HG02763 (cell line): ENCODE measurements around the gene EGLN3.
"Not testable (repeated sequence)": the region's sequence is repeated elsewhere in the genome, so short reads cannot be mapped to it uniquely, and the experiment has no call there.

Source experiments
- ATAC-seq: cut with Tn5 transposase; IDR thresholded peaks from one replicate; pipeline ENCODE4 v1.9.1; 2021; ENCODE audit warnings: mild to moderate bottlenecking, moderate library complexity; ENCODE audit not compliant: unreplicated experiment

Gene EGLN3

DNA sequence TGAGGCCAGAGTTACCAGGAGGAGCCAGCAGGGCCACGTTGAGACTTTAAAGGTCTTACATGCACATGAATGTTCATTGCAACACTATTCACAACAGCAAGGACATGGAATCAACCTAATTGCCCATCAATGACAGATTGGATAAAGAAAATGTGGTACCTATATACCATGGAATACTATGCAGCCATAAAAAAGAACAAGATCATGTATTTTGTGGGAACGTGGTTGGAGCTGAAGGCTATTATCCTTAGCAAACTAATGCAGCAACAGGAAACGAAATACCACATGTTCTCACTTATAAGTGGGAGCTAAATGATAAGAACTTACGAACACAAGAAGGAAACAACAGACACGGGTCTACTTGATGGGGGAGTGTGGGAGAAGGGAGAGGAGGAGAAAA lies 11.6 kb upstream of the EGLN3 start:
- ATAC-seq, result not testable (repeated sequence)

DNA sequence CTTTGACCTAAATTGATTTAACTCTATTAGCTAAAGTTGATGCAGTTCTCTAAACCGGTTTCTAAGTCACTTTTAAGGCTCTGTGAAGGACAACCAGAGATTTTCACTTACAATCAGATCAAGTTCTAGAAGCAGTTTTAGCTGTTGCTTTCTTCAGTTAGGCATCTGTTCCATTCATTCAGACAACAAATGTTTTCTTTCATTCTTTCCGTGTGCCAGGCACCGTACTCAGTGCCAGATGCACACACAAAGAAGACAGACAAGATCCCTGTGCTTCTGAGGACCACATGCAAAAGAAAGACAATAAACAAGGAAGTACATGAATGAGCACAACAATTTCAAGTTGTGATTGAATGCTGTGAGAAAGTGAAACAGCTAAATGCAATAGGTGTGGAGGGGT lies 11.1 kb upstream of the EGLN3 start:
- no peak for ATAC-seq

DNA sequence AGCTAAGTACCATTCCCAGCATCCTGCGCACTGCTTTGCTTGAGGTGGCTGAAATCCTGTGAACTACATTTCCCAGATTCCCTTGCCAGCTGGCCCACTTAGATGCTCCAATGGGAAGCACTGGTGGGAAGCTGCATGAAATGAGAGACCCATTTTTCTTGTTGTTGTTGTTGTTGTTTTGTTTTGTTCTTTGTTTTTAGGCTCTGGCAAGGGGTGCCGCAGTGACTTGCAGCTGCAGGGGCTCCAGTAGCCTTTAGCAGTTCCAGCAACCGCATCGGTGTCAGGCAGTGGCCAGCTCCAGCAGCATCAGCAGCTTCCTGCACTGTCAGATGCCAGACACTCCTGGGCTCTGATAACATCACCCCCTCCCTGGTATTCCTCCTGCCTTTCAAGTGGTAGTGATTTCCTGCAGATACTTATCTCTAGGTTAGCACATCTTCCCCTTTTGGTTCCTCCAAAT lies 8.8 kb upstream of the EGLN3 start:
- ATAC-seq, result no peak

DNA sequence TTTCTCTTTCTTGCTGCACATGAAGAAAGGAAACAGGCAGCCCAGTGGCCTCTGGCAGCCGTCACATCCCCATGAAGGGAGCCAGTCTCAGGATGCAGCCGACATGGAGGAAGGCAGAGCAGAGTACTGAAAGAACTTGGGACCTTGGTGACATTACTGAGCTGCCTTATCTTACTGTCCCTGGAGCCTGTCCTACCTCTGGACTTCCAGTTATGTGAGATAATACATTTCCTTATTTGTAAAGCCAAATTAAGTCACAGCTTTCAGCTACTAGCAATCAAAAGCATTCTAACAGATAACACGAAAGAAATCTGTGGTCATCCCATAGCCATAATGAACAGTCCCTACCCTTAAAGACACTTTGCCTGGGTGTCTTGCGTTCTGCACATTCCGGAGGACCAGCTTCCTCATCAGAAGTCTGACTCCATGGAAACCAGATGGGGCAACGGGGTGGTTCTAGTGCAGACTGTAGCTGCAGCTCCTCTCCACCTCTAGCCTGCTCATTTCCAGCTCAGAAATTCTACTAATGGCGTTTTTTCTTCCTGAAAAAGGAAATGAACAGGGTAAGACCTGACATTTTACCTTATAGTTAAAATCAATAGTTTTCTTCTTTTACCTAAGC lies 7.8 kb upstream of the EGLN3 start:
- ATAC-seq, result no peak

DNA sequence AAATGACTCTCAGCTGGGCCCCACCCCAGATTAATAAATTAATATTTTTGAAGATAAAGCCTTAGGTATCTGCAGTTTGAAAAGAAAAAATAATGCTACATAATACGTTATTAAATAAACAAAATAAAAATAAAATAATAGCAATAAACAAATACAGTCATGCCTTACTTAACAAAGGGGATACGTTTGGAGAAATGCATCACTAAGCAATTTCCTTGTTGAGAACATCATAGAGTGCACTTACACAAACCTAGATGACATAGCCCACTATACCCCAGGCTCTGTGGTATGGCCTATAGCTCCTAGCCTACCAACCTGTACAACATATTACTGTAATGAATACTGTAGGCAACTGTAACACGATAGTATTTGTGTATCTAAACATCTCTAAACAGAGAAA lies 7.1 kb upstream of the EGLN3 start:
- no peak for ATAC-seq

DNA sequence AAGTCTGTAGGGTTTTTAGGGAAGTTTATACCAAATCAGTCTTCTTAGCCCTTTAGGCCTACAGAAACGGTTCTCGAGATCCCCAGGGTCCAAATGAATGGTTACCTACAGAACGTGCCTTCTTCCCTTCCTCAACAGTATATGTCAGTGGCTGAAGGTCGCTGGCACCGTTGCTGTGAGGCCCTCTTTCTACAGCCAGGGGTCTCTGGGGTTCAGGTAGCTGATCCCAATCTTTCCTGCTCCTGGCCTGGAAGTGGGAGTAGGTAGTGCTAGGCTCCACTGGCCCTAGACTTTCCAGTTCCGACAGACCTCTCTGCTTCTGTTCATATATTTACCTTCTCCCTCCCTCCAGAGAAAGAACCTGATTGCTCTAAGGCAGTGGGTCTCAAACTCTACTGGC lies 6.4 kb upstream of the EGLN3 start:
- no peak for ATAC-seq

GRCh38 chr14:33956640-33957039 lies 5.8 kb upstream of the EGLN3 start:
- ATAC-seq, result no peak

DNA sequence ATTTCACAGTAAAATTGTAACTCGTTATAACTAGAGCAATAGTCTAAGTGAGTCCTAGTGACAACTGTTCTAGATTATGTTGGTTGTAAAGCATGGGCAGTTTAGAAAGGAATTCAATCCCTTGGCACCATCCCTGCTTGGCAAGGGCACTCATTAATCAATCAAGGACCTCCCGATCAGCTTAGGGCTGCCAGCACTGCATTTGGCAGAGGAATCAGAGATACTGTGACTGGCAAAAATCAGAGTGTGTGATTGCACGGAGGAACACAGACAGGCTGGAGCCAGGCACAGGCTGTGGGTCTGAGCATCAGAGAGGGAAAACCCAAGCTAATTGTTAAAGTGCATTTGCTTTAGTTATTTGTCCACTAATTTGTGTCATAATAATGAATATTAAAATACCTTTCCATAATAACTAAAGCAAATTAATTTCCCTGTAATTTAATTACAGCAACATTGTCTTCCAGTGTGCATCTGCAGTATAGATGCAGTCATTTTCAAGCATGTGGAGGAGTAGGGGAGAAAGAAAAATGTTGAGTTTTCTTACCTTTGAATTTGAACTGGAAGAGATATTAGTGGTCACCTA lies 3.2 kb upstream of the EGLN3 start:
- no peak for ATAC-seq

DNA sequence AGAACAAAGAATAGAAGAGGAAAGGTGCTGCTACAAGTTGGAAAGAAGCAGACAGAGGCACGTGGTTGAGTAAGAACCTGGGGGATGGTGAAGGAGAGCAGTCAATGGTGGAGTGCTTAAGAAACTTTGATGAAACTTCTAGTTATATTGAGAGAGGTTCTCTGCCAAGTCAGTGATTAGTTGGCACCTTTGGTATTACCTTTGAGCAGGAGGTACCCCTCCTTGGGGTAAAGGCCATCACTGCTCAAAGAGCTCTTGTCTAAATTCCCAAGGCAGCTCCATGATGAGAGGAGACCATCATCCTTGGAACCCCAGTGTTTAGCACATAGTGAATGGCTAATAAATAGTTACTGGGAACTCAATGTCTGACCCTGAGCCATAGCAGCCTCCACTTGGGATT lies 1.7 kb upstream of the EGLN3 start:
- ATAC-seq, result no peak

GRCh38 chr14:33951183-33951840 lies 438 bp upstream of the EGLN3 start:
- ATAC-seq, result no peak

- ATAC-seq, result no peak
Observed at GRCh38 chr14:33949411-33949893, 1.4 kb downstream of the EGLN3 start.

DNA sequence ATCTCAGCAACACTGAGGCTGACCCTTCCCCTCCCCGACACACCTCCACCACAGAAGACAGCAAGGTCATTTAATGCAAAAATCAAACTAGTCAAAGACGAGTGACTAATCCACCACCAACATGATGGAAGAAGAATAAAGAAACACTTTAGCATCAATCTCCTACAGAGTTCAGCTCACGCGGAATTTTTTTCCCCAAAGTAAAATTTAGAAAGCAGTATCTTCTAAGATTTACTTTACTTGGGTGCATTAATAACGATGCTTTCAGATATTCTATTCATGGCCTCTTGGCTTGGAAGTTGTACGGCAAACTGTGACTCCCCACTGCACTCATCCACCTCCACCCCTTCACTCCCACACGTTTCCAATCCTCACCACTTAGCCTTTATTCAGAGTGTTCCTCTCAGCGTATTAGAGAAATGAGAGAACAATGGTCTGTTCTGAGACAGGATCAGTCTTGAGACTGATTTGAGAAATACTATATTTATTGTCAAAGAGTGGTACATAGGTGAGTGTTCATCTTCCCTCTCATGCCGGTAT lies 1.9 kb downstream of the EGLN3 start:
- no peak for ATAC-seq

GRCh38 chr14:33948145-33948868 lies 2.6 kb downstream of the EGLN3 start:
- no peak for ATAC-seq

DNA sequence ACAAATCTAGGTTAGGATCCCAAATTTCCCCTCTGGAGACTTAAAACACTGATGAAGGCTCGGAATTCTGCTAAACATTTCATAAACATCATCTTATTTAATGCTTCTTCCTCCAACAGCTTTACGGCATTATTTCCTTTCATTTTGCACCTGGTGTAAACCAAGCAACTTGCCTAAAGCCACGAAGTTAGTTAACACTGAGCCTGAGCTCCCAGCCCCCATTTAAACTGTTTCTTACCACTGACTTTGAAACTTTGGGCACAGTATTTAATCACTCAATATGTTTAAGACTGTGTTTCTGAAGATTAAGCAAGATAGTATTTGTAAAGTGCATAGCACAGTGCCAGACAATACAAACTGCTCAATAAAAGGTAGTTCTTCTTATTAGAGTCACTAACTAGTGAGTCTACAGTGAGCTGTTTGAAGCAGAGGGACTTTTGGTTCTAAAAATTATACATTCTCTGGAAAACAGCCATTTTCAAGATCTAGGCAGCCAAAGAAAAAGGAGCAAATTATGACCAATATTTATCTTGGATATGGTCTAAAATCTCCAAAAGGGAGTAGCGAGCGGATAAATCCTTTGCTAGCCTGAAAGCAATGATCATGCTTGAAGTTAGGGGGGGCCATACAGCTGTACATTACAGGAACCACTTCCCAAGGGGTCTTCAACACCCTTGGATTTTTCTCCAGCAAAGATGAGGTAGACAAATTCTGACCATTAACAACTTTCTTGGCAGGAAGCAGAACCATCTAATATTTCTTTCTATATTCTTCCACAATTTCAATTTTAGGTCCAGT lies 4.0 kb downstream of the EGLN3 start:
- ATAC-seq, result no peak

- ATAC-seq, result no peak
Observed at GRCh38 chr14:33945210-33946088, 5.4 kb downstream of the EGLN3 start.

GRCh38 chr14:33943096-33943883 lies 7.6 kb downstream of the EGLN3 start:
- ATAC-seq, result no peak

GRCh38 chr14:33941718-33942117 lies 9.2 kb downstream of the EGLN3 start:
- ATAC-seq, result no peak

DNA sequence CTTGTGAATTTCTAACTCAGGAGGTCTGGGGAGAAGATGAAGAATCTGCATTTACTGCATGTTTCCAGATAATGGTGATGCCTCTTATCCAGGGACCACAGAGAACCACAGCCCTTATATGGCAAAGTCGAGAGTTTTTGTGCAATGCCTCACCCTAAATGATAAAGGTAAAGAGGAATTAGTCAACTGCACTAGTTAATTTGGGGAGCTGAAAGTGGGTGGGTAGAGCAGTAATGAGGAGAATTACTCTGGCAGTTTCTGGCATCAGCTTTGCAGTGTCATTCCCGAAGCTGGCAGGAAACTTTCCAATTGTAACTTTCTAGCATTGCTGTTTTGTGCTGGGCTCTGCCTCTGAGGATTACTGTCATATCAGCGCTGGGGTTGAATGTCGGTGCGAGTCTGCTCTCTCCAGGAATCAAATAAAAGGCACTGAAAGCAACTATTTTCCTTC lies 10.3 kb downstream of the EGLN3 start:
- ATAC-seq, result no peak
